Activated T-cell treated with anti-CD3 and anti-CD28 coated beads, Interleukin-2, amount 50 U/mL, for 48 hours (primary cell): ENCODE results near the gene NDUFAF5.

ENCODE experiments used
- DNase-seq, 2 experiments: peaks; one replicate each; pipeline ENCODE4 v3.0.0-alpha.2; 2020

NDUFAF5 gene

DNA sequence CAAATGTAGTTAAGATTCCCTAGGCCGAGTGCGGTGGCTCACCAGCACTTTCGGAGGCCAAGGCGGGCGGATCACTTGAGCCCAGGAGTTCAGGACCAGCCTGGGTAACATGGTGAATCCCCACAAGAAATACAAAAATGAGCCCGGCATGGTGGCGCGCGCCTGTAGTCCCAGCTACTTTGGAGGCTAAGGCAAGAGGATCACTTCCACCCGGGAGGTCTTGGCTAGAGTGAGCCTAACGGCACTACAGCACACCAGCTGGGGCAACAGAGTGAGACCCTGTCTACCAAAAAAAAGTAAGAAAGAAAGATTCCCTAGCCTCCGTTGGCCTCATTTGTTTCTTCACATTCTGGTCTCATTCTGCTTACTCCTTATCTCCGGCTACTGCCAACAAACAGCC, 1.3 kb upstream of the NDUFAF5 start:
- DNase-seq, result no peak

DNA sequence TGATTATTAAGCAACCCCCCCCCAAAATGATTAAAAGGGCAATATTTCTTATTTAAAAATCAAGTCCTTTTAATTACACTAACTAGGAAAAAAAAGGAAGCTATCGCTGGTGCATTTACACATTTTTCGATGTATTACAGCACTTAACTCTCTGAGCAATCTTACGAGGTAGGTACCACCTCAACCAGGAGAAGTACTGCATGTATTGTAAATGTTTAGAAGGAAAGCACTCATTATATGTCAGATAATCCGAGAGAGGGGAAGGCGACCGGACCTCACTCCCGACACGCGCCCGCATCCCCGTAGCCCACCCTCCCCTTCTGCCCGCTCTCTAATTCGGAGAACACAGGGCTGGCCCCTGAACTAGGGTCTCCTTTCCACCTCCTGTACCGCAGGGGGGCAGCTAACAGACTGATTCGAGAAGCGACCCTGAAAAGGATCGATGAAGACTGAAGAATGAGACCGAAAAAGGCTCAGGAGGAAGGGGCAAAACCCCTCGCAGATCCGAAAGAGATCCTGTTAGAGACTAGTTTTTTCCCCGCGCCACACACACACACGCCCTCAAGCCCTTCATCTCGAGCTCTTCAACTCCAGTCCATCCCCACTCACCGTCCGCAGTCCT, 446 bp upstream of the NDUFAF5 start:
- DNase-seq, result no peak

DNA sequence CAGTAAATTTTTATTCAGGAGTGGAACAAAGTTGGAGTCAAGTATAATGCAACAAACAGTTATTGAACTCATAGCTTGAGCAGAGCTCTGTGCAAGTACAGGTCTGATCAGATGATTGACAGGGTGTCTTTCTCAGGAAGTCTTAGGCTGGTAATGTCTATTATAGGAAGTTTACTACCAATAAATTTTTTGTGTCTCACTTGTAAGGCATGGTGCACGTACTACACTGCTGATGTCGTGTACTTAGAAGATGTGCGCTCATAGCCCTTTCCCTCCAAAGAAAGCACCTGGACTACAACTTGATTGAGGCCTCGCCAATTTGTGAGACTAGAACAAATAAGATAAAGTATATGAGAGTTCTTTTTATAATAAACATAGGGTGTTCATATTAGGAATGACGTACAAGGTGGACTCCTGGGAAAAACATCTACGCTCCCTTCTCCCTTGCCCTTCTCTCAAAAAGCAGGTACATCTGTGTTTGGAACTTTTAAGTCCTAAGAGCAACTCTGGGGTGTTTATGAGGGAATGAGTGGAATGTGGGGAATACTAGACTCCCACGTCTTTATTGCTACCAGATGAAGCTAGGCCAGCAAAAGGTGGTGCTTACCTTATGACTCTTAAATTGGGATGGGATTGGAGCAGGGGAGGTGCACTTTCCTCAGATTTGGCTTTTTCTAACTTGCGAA, 1.5 kb downstream of the NDUFAF5 start:
- no peak for DNase-seq

DNA sequence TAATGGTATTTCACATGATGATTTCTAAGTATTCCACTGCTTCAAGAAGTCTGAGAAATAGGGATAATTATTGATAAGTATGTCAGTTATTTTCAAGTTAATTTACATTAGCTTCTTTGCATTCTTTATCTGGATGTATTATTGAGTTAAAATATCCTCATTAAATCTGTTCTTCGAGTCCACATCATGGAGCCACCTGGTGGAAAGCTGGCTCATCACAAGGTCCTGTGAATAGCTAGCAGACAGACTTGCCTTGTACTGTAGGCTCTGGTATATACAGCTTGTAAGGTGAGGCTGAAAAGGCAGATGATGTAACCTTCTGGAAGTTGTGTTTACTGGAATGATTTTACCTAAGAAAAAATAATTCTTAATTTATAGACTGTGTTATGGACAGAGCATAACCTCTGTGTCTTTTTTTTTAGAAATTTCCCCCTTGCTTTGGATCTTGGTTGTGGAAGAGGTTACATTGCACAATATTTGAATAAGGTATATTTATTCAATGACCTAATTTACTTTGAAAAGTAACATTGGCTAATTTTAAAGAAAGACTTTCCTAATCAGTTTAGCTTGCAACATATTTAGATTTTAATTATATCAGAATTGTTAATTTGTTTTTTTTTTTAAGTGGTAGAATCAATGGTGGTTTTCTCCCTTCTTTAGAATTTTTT, 3.5 kb downstream of the NDUFAF5 start:
- DNase-seq, result peak; percentile 34 to 36

DNA sequence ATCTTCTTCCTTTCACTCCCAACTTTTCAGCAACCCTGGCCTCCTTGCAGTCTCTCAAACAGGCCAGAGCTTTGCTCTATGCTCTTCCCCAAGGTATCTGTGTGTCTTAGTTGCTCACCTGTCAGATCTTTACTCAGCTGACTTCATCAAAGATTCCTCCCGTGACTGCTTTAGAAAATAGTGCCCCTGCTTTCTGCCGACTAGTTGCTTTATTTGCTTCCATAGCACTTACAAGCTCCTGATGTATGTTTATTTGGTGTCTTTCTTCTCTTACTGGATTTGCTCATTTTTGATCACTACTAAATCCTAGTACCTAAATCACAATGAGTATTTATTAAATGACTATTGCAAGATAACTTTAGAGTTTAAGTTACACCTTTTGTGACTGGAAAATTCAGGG, 5.9 kb downstream of the NDUFAF5 start:
- no peak for DNase-seq

DNA sequence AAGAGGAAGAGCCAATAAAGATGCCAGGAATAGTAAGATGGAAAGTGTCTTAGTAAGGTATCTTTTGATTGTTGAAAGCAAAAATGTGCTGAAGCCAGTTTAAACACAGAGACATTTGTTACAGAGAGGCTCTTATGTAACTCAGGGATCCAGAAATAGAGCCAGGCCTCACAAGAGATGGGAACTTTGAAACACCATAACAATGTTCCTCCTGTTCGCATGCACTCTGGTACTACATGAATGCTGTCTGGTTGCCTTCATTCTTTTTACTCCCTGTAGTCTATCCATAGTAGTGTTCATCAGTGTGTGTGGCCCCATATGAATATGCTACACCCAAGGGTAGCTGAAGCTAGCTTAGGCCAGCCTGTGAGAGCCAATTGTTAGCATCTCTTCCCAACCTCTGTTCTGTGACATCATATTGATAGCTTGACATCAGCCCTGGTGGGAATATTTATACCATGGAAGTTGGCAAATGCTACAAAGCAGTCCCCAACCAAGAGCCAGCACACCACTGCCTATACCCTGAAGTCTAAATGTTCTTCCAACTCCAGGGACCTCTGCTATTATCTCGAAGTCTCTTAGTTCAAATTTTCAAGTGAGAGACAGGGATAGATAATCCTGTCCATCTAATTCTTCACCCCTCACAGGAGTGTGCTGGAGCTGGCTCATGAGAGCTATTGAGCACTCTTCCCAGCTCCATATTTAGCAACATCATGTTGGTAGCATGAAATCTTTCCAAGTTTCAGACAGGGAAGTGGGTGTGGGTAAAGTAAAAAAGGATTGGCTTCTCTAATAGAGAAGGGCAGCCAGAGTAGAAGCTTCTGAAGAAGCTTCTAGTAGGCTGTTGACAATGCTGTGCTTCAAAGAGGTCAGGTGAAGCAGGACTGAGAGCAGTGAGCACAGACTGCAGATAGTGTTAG, 7.0 kb downstream of the NDUFAF5 start:
- DNase-seq, result no peak

DNA sequence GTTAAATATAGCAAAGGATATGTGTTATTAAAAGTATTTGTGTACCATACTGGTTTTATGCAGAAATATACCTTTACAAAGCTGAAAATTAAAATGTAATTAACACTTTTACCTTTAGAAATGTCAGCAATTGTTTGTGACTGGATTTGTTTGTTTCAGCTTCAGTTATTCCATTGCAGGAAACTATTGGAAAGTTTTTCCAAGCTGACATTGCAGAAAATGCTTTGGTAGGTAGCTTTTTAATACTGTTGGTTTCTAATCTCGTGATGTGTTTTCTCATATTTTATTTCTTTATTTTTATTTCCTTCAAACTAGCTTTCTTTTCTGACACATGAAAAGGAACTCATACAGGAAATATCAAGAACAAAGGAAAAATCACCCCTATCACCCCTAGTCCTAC, 8.2 kb downstream of the NDUFAF5 start:
- DNase-seq, result no peak

DNA sequence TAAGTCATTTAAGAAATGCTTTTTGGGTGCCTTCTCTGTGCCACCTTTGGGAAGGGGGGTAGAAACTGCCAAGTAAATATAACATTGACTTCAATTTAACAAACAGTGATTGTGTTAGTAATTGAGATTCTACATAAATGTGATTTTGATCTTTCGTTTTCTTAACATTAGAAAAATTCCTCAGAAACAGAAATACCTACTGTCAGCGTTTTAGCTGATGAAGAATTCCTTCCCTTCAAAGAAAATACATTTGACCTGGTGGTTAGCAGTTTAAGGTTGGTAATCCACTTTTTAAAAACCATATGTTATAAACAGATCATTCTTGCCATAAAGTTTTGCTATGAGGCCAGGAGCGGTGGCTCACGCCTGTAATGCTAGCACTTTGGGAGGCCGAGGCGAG, 9.8 kb downstream of the NDUFAF5 start:
- no peak for DNase-seq

DNA sequence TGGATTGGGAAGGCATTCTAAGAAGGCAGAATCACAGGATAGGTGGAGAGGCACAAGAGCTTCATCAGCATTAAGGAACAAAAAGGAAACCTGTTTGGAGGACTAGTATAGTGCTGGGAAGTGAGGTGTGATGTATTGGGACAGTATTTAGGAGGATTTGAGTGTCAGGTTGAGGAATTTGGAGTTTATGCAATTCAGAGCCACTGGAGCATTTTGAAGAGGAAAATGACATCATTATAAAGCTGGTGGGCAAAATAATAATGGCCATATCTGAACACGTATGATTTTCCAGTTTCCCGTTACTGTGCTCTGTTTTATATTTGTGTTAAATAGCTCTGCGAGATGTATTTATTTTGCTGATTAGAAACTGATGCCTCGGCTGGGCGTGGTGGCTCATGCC, 14.2 kb downstream of the NDUFAF5 start:
- no peak for DNase-seq

DNA sequence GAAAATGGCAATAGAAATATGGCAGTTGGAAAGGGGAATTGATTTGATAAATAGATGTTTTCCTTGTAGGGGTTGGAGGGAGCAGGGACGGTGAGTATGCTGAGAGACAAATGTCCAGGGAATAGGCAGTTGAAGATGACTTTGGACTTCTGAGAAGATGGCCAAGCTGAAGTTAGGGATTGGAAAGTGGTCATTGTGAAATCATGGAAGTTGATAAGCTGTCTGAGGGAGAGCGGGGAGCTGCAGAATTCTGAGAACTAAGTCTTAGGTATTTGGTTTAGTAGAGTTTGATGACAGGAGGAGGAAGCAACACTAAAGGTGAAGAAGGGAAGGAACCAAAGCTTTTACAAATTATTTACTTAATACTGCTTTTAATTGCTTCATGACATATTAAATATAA, 15.1 kb downstream of the NDUFAF5 start:
- no peak for DNase-seq

DNA sequence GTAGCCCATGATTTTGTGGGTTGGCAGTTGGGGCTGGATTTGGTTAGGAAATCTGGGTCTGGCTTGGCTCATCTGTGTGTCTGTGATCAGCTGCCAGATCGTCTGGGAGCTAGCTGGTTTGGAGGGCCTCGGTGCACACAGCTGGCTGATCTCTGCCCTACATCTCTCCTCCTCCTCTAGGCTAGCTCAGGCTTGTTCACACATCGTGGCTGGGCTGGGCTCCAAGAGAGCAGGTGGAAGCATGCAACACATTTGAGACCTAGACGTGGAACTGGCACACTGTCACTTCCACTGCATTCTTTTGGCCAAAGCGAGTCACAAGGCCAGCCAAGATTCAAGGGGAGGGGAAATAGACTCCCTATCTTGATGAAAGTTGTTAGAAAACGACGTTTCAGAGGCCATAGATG, 15.9 kb downstream of the NDUFAF5 start:
- no peak for DNase-seq

DNA sequence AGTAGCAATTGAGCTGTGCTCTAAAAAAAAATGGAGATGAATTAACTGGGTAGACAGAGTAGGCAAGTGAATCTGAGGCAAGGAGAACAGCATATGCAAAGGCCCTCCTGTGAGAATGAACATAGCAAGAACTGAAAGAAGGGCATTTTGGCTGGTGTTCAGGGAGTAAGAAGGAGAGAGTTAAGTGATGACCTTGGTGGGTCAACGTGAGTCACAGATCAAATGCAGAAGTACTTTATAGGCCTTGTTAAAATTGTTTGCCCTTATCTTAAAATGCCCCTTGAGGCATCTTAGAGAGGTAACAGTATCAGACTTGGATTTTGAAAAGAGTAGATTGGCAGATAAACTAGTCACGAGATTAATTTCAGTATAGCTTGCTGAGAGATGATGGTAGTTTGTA, 24.5 kb downstream of the NDUFAF5 start:
- DNase-seq, result no peak

DNA sequence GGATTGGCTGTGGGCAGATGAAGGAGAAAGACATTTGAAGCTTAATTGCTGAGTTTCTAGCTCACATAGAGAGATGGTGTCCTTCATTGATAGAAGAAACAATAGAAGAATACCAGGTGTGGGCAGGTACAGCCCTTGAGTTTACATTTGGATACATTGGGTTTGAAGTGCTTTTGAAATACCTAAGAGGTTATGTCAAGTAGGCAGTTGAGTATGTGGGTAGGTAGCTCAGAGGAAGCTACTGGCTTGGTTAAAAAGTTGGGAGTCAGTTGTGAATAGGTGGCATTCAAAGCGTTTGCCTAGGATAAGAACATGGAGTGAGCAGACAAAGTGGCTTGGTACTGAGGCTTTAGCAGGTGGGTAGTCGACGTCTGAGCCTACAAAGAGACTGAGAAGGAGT, 25.0 kb downstream of the NDUFAF5 start:
- no peak for DNase-seq

DNA sequence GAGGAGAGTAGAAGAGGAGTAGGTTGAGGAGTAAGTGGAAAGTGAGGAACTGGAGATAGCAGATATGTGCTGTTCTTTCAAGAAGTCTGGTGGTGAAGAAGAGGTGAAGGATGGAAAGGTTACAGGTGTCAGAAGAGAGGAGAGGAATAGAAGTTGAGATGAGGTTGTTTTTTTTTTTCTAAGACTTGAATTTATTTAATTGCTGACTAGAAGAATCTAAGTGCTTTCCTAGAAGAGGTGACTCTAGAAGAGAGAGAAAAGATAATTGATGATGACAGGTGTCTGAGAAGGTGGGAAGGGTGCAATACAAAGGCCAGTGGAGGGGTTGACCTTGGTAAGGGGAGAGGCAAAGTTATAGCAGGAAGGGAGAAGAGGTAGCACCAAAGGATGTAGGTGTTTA, 25.6 kb downstream of the NDUFAF5 start:
- DNase-seq, result no peak

DNA sequence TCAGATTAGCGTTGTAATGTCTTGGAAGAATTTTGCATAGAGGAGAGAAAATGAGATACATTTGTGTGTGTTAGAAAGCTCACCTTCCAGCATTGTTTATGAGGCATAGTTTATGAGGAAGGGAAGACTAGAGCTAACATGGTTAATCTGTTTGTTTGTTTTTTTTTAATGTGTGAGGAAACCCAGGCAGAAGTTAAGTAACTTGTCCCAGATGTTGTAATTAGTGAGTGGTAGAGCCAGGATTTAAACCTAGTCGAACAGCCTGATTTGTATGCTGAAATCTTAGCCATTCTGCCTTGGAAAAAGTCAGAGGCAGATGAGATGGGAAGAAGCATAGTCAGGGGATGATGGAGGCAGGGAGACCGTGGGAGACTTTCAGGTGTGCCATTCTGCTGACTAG, 29.1 kb downstream of the NDUFAF5 start:
- DNase-seq, result no peak

DNA sequence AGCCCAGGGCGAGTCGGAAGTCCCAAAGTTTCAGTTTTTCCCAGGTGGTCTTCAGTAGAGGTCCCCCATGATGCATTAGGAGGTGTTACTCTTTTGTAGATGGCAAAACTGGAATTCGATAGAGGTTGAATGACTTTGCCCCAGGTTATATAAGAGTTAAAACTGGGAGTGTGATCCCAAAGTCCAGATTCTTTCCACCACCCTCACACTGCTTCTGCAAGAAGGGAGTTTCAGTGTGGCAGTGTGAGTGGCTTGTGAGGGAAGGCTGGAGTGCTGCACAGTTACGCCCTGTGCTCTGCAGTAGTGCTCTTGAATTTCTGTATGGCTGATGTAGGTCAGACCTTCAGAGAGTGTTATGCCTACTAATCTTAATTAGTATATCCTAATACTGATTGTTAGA, 29.8 kb downstream of the NDUFAF5 start:
- no peak for DNase-seq

DNA sequence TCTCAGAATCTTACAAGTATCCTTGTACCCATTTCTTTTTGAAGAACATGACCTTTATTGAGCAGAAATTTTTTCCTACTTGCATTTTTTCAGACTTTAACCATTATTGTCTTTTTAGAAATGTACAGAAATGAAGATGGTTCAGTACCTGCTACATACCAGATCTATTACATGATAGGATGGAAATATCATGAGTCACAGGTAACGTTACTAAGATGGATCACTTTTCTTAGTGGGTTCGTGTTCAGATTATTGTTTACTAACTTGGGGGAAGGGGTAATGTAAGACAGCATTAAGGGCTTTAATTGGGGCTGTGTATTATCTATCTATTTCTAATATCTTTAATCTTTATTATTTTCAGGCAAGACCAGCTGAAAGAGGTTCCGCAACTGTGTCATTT, 31.9 kb downstream of the NDUFAF5 start:
- DNase-seq, result no peak

DNA sequence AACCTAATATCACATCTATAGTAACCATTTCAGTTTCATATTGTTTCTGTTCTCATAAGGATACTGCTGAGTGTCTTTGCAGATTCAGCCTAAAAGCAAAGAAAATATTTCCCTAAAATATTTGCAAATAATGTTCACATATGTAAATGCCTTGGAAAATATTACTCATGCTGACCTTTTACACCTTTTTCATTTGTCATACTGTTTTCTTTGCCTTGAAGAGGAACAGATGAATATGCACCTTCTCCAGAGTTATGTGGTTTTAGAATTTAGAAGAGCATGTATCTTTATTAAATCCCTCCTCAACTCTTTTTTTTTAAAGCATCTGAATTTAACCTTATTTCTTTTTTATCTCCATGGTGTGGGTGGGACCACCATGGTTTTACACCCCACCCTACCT, 32.5 kb downstream of the NDUFAF5 start:
- no peak for DNase-seq

DNA sequence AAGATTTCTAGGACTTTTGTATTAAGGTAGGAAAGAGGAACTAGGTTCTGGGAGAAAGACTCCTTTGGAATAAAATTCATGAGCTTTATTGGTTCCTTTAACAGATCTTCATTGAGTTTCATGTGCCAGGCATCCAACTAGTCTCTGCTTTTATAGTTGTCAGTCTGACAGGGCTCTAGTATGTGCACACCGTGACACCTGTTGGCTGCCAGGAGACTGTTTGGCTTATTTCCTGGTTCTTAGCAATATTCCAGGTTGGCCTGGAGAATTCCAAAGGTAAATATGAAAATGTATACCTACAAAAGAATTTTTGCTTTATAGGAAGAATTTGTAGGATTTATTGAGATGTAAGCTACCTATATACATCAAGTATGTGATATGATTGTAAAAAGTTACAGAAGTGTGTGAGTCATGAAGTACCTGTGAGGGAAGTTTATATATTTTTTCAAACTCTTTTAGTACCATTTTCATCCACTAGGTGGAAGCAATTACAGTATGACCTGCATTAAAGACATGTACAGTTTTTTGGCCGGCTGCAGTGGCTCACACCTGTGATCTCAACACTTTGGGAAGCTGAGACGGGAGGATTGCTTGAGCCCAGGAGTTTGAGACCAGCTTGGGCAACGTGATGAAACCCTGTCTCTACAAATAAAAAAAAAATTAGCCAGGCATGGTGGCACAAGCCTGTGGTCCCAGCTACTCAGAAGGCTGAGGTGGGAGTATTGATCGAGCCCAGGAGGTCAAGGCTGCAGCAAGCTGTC, 35.2 kb downstream of the NDUFAF5 start:
- peak; percentile 27 to 31 for DNase-seq

DNA sequence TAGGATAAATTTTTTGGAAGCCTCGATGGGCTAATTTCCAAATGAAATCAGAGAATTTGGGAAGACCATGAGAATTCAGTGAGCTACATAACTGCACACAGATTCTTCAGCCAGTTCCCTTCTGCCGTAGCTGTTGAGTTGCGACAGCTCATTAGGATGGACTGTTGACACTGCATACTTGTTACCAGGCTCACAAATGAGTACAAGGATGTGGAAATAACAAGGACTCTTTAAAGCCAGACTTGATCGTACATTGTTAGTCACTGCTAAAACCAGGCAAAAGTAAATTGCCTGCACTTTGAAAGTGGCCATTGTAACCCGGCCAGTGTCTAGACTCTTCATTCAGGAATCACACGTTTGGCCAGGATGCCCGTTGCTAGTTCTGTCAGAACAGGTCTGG, 37.0 kb downstream of the NDUFAF5 start:
- DNase-seq, result no peak

DNA sequence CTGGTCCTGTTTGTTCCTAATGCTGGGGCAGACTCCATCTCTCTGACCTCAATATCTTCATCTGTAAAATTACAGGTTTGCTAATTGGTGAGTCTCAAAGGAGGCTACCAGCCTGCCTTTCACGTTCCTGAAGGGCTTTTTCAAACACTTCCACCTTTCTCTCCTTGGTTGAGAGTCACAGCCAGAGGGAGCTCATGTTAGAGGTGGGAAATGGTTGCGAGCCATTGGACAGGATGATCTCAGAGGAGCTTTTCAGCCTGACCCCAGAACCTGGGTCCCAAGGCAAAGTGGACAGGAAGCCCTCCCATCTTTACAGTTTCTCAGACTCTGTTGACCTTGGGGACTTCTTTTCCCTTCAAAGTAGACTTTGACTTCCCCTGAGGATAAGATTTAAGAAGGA, 37.6 kb downstream of the NDUFAF5 start:
- DNase-seq, result no peak

DNA sequence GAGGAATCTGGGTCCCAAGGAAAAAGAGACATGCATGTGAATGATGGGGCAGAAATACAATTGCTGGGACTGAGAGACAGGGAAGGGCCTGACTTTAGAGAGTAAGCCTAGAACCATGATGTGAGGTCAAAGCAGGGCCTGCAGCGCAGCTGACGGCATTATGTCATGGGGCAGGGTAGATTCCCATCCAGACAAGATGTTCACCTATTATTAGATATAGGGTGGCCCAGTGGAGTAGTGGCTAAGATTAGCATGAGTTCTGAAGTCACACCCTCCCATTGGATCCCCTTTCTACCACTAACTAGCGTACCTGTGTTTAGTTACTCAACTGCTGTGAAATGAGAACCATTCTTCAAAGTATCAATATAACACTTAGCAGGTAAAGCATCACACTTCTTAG, 39.6 kb downstream of the NDUFAF5 start:
- DNase-seq, result no peak

DNA sequence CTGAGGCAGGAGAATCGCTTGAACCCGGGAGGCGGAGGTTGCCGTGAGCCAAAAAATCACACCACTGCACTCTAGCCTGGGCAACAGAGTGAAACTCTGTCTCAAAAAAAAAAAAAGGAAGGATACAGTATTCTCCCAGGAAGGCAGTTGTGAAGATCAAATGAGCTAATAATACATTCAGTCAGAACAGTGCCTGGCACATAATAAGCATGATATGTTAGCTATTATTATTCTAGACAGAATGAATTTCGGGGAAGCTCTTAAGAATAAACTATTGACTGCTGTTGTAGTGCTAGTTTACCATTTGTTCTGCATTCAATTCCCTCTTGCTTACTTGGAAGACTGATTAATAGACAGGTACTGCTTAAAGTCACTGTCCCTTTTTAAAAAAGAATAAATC, 40.6 kb downstream of the NDUFAF5 start:
- no peak for DNase-seq
